IMR-90 (cell line): ENCODE measurements around the gene RAPGEF5. TPM values are rescaled to one million over a fixed set of nuclear protein-coding genes. Genes with fewer than 3 reads are reported as not detected.

Experiments
- ATAC-seq: fragments of 200-7000 bp; cut with Tn5 transposase; 2 replicates; pipeline ENCODE4 v1.9.1; 2020; ENCODE audit warnings: low read depth, mild to moderate bottlenecking, moderate library complexity
- BruUV-seq: library from RNA; stranded (reverse); fragments of 400-500 nt; replicated peaks from 2 replicates; lab custom pipeline; 2021; lab: Mats Ljungman, UMichigan
- CTCF ChIA-PET: fragments of 300-600 bp; formaldehyde crosslinking; extraction: SDS; loops from one replicate; lab custom pipeline; 2021; ENCODE audit warnings: antibody characterized with exemption; lab: Yijun Ruan, JAX
- POLR2A ChIA-PET: fragments of 300-600 bp; sonication (Branson Sonifier 250); formaldehyde crosslinking; loops from one replicate; lab custom pipeline; 2022; ENCODE audit warnings: antibody characterized with exemption; ENCODE audit not compliant: unreplicated experiment; lab: Charles Lee
- DNase-seq: peaks from one replicate; pipeline ENCODE4 v3.0.0; 2013
- H2AFZ ChIP-seq: replicated peaks from 2 replicates; pipeline ENCODE3; 2013; ENCODE audit warnings: low read length, mild to moderate bottlenecking; ENCODE audit not compliant: poor library complexity
- H2AK5ac ChIP-seq: 2 replicates; pipeline ENCODE4 v1.6.1; 2013; ENCODE audit warnings: low read depth, low read length, inconsistent platforms
- H2AK9ac ChIP-seq: replicated peaks from 2 replicates; pipeline ENCODE3; 2013; ENCODE audit warnings: mild to moderate bottlenecking, low read depth, low read length, moderate library complexity; ENCODE audit not compliant: poor library complexity
- H2BK120ac ChIP-seq: 2 replicates; pipeline ENCODE4 v1.6.1; 2013; ENCODE audit warnings: low read depth, low read length, inconsistent platforms
- H2BK15ac ChIP-seq: 3 replicates; pipeline ENCODE4 v1.6.1; 2013; ENCODE audit warnings: low read depth, low read length, inconsistent platforms
- H2BK20ac ChIP-seq: 2 replicates; pipeline ENCODE4 v1.6.1; 2013; ENCODE audit warnings: low read depth, mild to moderate bottlenecking, inconsistent platforms, low read length, moderate library complexity
- H2BK5ac ChIP-seq: 2 replicates; pipeline ENCODE4 v1.6.1; 2013; ENCODE audit warnings: mild to moderate bottlenecking, low read depth, low read length, inconsistent platforms; ENCODE audit not compliant: poor library complexity, severe bottlenecking
- H3K14ac ChIP-seq: replicated peaks from 2 replicates; pipeline ENCODE4 v1.6.1; 2013; ENCODE audit warnings: low read depth, low read length, inconsistent platforms
- H3K18ac ChIP-seq: 2 replicates; pipeline ENCODE4 v1.6.1; 2013; ENCODE audit warnings: low read depth, low read length, control low read depth
- H3K23ac ChIP-seq: 2 replicates; pipeline ENCODE4 v1.6.1; 2013; ENCODE audit warnings: low read depth, low read length, inconsistent platforms
- H3K27ac ChIP-seq: 2 replicates; pipeline ENCODE4 v1.5.1; 2013; ENCODE audit warnings: mild to moderate bottlenecking, control low read depth, low read length; ENCODE audit not compliant: insufficient read depth
- H3K27me3 ChIP-seq: 2 replicates; pipeline ENCODE4 v1.6.1; 2013; ENCODE audit warnings: low read length; ENCODE audit not compliant: control insufficient read depth, insufficient read depth
- H3K36me3 ChIP-seq: 2 replicates; pipeline ENCODE4 v1.6.1; 2013; ENCODE audit warnings: low read length, mixed read lengths; ENCODE audit not compliant: control insufficient read depth, insufficient read depth
- H3K4ac ChIP-seq: 2 replicates; pipeline ENCODE4 v1.6.1; 2013; ENCODE audit warnings: low read depth, low read length, inconsistent platforms
- H3K4me1 ChIP-seq: 2 replicates; pipeline ENCODE4 v1.6.1; 2013; ENCODE audit warnings: low read length, mixed read lengths; ENCODE audit not compliant: control insufficient read depth, insufficient read depth
- H3K4me2 ChIP-seq: 2 replicates; pipeline ENCODE4 v1.6.1; 2013; ENCODE audit warnings: low read depth, mild to moderate bottlenecking, control low read depth, low read length, moderate library complexity
- H3K4me3 ChIP-seq: 2 replicates; pipeline ENCODE4 v1.5.1; 2013; ENCODE audit warnings: low read depth, mild to moderate bottlenecking, control low read depth, low read length, moderate library complexity; ENCODE audit not compliant: insufficient read depth
- H3K56ac ChIP-seq: 2 replicates; pipeline ENCODE4 v1.6.1; 2013; ENCODE audit warnings: low read length, inconsistent platforms; ENCODE audit not compliant: insufficient read depth; ENCODE audit errors: extremely low read depth
- H3K79me1 ChIP-seq, 2 experiments: 2 replicates each; pipeline ENCODE4 v1.6.1; 2013; ENCODE audit warnings: low read length in 2 of 2, inconsistent platforms in 1 of 2, low read depth in 1 of 2
- H3K9ac ChIP-seq: 2 replicates; pipeline ENCODE4 v1.6.1; 2013; ENCODE audit warnings: low read depth, low read length, control low read depth
- H3K9me1 ChIP-seq: 2 replicates; pipeline ENCODE4 v1.6.1; 2013; ENCODE audit warnings: low read length, inconsistent platforms; ENCODE audit not compliant: insufficient read depth
- H3K9me3 ChIP-seq: 2 replicates; pipeline ENCODE4 v1.6.1; 2013; ENCODE audit warnings: low read length; ENCODE audit not compliant: control insufficient read depth, insufficient read depth
- H4K20me1 ChIP-seq: 2 replicates; pipeline ENCODE4 v1.6.1; 2013; ENCODE audit warnings: low read length, inconsistent platforms; ENCODE audit not compliant: insufficient read depth
- H4K5ac ChIP-seq: 2 replicates; pipeline ENCODE4 v1.6.1; 2013; ENCODE audit warnings: mild to moderate bottlenecking, low read depth, low read length, control low read depth
- H4K8ac ChIP-seq, 2 experiments: 2 replicates each; pipeline ENCODE4 v1.6.1; 2013; ENCODE audit warnings: low read depth in 2 of 2, low read length in 2 of 2, control low read depth in 1 of 2, inconsistent platforms in 1 of 2
- H4K91ac ChIP-seq: 2 replicates; pipeline ENCODE4 v1.6.1; 2013; ENCODE audit warnings: low read depth, low read length, inconsistent platforms; ENCODE audit not compliant: insufficient read depth
- CHD1 ChIP-seq: IDR thresholded peaks from 2 replicates; pipeline ENCODE4 v1.6.1; 2012; ENCODE audit warnings: low read depth, low read length, improper control_type of control experiment
- MAZ ChIP-seq: IDR thresholded peaks from 2 replicates; pipeline ENCODE4 v1.6.1; 2012; ENCODE audit warnings: low read depth, mild to moderate bottlenecking, low read length, improper control_type of control experiment, moderate library complexity, borderline replicate concordance
- RFX5 ChIP-seq: IDR thresholded peaks from 2 replicates; pipeline ENCODE4 v1.8.0; 2012; ENCODE audit warnings: low read depth, mild to moderate bottlenecking, low read length, moderate library complexity
- SMC3 ChIP-seq: fragments of 150-350 bp; IDR thresholded peaks from 2 replicates; pipeline ENCODE4 v1.6.1; 2016; ENCODE audit warnings: low read depth, mild to moderate bottlenecking, antibody characterized with exemption, low read length, moderate library complexity
- WGBS, 2 experiments: methylation state at CpG; one replicate each; pipeline versions ENCODE4 v1.1.5 to v1.1.7; 2013; ENCODE audit warnings: missing lambda C conversion rate in 2 of 2; ENCODE audit not compliant: insufficient read length in 1 of 2; ENCODE audit errors: extremely low coverage in 2 of 2; 5-methylcytosine and 5-hydroxymethylcytosine counted together
- dilution Hi-C: fragments of 300-500 bp; cut with HindIII; formaldehyde crosslinking; loops from one replicate; pipeline ENCODE4 v1.14.3; 2018; ENCODE audit warnings: low sequenced_read_pairs; ENCODE audit not compliant: unreplicated experiment
- in situ Hi-C: fragments of 300-500 bp; cut with MboI; formaldehyde crosslinking; loops from 3 replicates; pipeline ENCODE4 v1.14.3; 2019; ENCODE audit warnings: low sequenced_read_pairs, inconsistent platforms, mixed read lengths
- intact Hi-C: fragments of 100-400 bp; cut with micrococcal nuclease; formaldehyde crosslinking; loops from 2 replicates; pipeline ENCODE4 v1.10.0; 2022
- polyA plus RNA-seq, 3 experiments: library from polyadenylated mRNA; depleted of rRNA; stranded (reverse); fragments of >200 nt; gene quantifications; 2 replicates each; pipeline ENCODE4 v1.2.3, GENCODE V29; 2012; ENCODE audit warnings: low replicate concordance in 1 of 3
- total RNA-seq: library from RNA; depleted of rRNA; stranded (reverse); fragments of >200 nt; gene quantifications from 2 replicates; pipeline ENCODE4 v1.2.3, GENCODE V29; 2012

The RAPGEF5 gene
- total and polyA plus RNA-seq, 2 of the 4 experiments (the other 2 are of a cell fraction) = 0.05 to 0.18 TPM

DNA sequence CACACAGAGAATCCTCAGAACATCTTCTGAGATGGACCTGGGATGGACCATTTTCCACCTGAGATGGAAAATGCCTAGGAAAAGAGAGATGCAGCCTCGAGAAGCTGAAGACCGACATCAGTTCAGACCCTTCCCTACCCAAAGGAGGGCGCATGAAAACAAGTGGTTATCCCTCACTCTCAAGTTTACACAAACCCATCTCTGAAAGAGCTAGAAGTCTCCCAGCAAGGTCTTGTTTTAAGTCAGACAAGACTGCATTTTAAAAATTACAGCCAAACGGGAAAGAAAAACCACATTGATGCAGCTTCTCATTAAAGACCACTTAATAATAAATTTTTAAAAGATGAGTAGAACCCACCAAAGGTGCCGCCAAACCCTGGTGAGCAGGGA lies 1.3 kb downstream of the RAPGEF5 start:
- no TSS peak for BruUV-seq
- H3K36me3 ChIP-seq = no peaks in the 10 kb centered on the region
- no peak overlapping the region for H3K56ac ChIP-seq
- no peak overlapping the region for H2BK5ac ChIP-seq
- H2AK9ac ChIP-seq = no peak overlapping the region
- no peak overlapping the region for H3K18ac ChIP-seq
- no peak for ATAC-seq
- in situ Hi-C loops (no loop called here), dilution Hi-C loops (no loop called here), intact Hi-C loops (no loop called here)
- ChIA-PET CTCF (no interaction called here), POLR2A (no interaction called here)
- no peak overlapping the region for H2AK5ac ChIP-seq
- no peak overlapping the region for H3K9ac ChIP-seq
- H3K27me3 ChIP-seq = peaks cover 16% of the 10 kb centered on the region
- no CpG with 5 or more reads among the region's 5 CpGs for WGBS, 2 experiments
- no peak overlapping the region for H3K4me3 ChIP-seq
- H3K79me1 ChIP-seq = no peaks in the 10 kb centered on the region
- H4K5ac ChIP-seq = no peak overlapping the region
- H3K9me3 ChIP-seq = peaks cover 2% of the 10 kb centered on the region; the same call in 1 of the 2 replicates
- H2BK120ac ChIP-seq = no peak overlapping the region
- no peak overlapping the region for H3K23ac ChIP-seq
- H2AFZ ChIP-seq = no peak overlapping the region
- H3K14ac ChIP-seq = no peak overlapping the region
- H2BK15ac ChIP-seq = no peak overlapping the region
- no peaks in the 10 kb centered on the region for H3K9me1 ChIP-seq
- TF ChIP-seq MAZ (no peak), RFX5 (no peak), CHD1 (no peak), SMC3 (no peak)
- H3K4ac ChIP-seq = no peak overlapping the region
- no peaks in the 10 kb centered on the region for H3K4me1 ChIP-seq
- H3K27ac ChIP-seq = no peak overlapping the region
- DNase-seq = no peak
- no peak overlapping the region for H2BK20ac ChIP-seq
- H4K8ac ChIP-seq = no peak overlapping the region
- H4K20me1 ChIP-seq = no peaks in the 10 kb centered on the region
- H4K91ac ChIP-seq = no peak overlapping the region
- no peak overlapping the region for H3K4me2 ChIP-seq
